ENCODE data around the gene COL6A3. TPM values are rescaled to one million over a fixed set of nuclear protein-coding genes. Genes with fewer than 3 reads are reported as not detected.

COL6A3 gene
- total RNA-seq: 409 TPM
- long read RNA-seq, full-length matches to known transcripts: 2 of 228 reads
- long read RNA-seq, partial matches to known transcripts: 198 of 228 reads
- long read RNA-seq, other reads (novel, unspliced or antisense): 28 of 228 reads

DNA sequence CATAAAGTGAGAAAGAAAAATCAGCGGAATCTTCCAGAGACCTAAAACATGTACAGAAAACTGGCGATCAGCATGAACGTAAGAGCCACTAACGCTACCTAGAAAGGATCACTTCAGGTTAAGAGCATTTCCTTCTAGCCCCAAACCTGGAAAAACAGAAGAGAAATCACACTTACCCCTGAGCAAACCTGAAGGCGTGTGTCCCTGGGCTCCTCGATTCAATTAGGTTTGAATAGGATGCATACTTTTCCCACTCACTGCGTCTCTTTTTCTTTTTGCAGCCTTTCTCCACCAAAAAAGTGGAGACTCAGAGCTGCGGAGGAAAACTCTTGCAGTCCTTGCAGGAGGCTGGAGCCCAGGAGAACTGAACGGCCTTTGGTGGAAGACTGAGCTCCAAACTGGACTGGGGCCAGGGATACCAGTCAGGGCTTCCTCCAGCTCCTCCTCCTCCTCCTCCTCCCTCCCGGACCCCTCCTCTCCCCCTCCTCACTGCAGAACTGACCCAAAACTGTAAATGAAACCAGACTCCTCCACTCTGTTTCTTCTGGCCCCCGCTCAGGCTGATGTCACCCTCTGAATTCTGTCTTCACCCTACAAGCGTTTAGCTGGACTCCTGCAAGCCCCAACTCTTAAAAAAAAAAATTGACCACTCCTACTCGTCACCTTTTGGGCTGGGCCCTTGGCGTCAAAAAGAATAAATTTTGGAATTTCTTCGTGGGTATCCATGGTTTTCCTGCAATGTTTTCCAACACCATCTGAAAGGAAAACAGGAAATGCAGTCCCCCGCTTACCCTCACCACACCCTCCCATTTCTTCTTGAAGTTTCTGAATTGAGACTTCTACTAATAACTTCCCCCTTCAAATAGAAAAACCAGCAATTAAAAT is at the start of gene COL6A3:
COL6A3 (minus strand) TSS at position 388 of the 885 bp plus-strand sequence. CDS start 17,347 bp downstream, outside the sequence.
- DNase-seq (ENCODE audit: low spot score): no peak

- no peak for DNase-seq (ENCODE audit: low spot score)
Measured at GRCh38 chr2:237459741-237460174, 45.8 kb upstream of the COL6A3 start.

DNA sequence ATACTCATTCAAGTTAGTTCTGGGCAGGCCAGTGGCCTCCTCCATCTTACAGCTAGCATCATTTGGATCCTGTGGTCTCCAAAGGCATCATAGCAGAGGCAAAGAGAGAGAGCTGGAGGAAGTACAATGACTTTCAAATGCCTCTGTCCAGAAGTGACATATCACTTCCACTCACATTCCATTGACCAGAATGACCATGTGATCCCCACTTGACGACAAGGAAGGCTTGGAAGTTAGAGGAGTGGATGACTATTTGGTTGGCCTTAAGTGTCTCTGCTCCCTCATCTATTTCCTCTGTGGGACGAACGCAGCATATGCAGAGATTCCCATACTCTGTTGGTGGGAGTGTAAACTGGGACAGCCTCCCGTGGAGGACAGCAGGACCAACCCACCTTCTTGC is 45.3 kb upstream of the COL6A3 start:
- DNase-seq (ENCODE audit: low spot score): no peak

DNA sequence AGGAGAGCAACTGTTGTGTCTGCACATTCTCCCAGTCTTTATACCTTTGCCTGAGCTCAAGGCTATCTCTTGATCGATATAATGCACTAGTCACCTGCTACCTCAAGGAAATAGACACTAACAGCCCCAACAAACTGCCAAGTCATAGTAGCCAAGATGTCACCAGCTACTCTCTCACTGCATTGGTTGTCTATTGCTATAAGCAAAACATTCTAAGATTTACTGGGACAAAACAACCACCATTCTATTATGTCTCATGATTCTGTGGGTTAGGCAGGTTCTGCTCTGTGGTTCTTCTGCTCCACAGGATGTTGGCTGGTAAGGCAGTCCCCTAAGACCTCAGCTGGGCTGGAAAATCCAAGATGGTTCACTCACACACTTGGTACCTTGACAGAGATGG is 44.6 kb upstream of the COL6A3 start:
- DNase-seq (ENCODE audit: low spot score): no peak

- no peak for DNase-seq (ENCODE audit: low spot score)
Measured at GRCh38 chr2:237457388-237457941, 43.5 kb upstream of the COL6A3 start.

DNA sequence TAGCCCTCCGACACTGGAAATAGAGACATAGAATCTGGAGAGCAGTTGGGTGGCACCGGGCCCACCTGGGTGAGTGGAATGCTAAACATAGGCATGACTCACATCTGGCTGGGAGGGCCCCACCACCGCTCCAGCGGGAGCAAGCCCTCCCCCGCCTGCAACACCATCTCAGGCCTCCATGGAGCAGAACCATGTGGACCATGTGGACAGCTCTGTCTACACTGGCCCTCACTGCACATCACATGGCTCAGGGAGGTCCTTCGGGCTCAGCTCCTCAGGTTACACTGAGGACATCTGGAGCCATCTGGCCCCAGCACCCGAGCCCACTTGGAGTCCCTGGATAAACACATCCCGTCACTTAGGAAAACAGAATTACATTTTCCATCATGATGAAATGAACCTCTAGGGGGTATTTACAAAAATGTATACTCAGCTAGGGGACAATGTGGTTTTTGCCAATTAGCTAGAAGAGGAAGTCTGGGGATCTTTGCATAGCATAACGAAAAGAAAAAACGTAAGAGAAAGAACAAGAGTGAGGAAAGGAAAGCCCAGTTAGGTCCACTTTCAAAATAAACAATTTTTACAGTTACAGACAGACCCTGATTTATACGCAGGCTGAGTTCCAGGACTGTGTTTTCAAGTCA is 42.4 kb upstream of the COL6A3 start:
- peak; percentile 89 for DNase-seq (ENCODE audit: low spot score)

DNA sequence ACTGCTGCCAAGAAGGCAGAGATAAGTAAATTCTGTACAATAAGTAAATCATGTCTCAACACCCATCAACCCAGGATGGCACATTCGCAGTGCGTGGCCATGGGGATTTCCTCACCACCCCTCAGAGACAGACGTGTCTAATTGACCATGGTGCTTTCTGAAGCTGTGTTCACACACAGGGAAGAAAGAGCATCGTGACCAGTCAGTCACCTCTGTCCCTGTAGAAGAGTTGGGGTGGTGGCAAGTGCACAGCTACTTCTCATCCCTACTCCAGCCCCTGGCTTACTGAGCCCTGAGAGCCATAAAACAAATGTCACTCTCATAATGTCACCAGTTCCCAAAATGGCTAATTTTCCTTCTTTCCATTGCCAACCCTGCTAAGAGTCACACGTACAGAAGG is 41.8 kb upstream of the COL6A3 start:
- DNase-seq (ENCODE audit: low spot score): peak; percentile 47

DNA sequence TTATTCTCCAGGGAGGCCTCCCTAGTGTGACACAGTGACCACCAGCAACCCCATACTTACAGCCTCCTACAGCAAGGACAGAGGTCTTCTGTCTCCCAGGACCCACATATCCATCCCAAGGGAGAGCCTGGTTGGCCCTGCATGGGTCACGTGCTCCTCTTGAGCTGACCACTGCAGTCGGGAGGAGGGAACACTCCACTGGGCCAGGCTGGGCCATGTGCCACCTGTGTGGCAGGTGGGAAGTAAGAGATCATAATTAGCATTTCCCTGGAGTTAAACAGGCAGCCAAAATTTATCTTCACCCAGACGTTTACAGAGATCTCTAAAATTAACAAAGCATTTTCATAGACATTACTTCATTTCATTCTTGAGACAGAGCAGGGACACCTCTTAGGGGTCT is 39.7 kb upstream of the COL6A3 start:
- peak; percentile 71 for DNase-seq (ENCODE audit: low spot score)

DNA sequence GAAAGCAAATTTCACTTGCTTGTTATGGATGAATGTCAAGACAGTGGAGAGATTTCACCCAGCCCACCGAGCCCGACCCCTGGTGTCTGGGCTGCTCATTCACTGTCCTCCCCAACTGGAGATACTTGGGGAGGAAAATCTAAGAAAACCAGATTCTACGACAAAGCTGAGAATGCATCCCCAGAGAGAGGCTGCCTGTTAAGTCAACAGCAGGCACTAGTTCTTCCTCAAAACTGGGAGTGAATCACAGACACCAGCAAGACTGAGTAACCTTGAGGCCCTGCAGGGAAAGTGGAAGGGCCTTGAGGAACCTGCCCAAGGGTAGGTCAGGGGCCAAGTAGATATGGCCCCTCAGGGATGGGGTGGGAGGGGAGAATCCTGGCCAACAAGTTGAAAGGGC is 38.9 kb upstream of the COL6A3 start:
- DNase-seq (ENCODE audit: low spot score): no peak

DNA sequence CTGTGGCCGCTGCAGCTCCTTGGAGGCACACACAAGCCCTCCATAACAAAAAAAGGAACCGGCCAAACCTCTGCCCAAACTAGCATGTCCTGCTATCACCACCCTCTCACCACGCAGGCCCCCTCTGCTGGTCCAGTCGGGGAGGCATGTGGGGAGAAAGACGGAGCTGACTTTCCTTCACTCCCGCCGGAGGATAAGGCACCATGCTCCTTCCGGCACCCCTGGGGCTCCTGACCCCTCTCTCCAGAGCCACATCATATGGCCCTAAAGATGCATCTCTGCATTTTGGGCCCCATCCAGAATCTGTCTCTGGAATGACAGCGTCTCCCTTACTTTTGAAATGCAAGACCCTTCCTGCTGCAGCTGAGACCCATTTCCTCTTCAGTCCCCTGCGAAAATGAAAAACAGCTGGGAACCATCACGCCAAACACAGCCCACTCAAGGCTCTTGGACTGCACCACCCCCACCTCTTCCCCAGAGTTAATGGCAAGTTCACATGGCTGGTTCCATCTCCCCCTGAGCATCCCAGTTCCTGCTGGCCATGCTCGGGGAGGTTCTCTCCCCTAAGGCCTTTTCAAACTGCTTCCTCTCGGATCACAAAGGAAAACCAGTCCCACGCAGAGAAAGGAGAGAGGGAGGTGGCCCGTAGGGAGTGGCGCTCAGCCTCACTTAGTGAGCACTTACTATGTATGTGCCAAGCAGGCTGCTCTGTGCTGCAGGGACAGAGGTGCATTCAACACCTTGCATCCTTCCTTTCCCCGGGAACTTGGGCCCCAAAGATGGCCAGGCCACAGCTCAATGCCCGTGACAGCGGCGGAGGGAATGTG is 37.9 kb upstream of the COL6A3 start:
- DNase-seq (ENCODE audit: low spot score): peak; percentile 71

GRCh38 chr2:237450583-237450982 is 36.6 kb upstream of the COL6A3 start:
- no peak for DNase-seq (ENCODE audit: low spot score)

DNA sequence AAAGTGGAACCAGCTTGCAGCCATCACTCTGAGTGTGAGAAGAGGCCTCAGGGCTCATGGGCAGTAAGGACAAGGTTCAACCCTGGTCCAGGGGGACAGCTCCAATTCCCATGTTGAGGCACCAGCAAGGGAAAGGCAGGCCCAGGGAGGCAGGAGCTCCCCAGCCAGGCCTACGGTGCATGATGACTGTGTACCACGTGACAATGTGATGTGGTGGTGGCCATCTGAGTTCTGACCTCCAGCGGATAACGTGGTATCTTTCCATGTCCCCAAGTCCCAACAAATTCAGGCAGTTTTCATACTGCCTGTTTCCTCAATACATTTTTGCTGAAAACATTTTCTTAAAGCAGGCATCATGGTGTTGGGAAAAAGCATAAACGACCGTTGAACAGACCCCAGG is 36.1 kb upstream of the COL6A3 start:
- no peak for DNase-seq (ENCODE audit: low spot score)

DNA sequence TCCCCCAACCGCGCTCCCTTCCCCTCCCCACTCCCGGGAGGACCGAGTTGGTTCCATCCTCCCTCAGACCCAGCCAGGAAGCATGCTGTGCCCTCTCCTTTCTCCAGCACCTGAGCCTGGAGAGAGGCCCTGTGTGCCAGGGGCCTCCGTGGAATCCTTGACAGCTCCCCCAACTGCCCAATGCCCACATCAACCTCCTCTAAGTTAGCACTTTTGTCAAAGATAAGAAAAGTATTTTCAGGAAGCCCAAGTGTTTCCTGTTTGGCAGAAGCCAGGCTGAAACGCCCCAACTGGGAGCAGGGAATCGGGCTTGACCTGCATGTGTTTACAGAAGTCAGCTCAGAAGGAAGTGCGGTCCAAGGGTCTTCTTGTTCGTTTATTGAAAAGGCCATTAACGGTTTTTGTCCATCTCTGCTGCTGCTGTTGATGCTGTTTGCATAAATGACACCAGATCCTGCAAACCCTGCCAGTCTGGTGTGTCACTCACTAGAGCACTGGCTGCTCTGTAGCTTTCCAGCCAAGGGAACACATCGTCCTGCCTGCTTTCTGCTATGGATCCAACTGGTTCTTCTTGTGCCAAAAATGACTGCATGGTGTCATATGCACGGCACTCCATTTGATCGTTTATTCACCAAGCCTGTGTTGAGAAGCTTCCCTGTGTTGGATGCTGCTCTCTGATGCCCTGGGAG is 35.4 kb upstream of the COL6A3 start:
- peak; percentile 85 for DNase-seq (ENCODE audit: low spot score)

DNA sequence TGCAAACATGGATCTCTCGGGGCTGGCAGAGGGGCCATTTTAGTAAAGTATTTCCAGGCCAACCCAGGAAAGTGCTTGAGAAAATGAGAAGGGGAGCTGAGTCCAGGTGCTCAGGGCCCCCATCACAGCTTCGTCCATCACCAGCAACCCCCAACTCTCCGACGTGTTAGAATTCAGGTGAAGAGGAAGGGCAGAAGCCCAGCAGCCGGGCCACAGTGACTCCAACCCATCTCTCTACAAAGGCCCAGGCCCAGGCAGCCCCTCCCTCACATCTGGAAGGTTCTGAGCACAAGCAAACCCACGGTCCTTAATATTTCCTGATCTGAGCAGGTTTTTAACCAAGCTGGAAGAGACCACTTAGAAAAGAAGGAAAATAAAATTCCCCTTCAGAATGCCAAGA is 34.7 kb upstream of the COL6A3 start:
- DNase-seq (ENCODE audit: low spot score): peak; percentile 76

- peak; percentile 71 for DNase-seq (ENCODE audit: low spot score)
Measured at GRCh38 chr2:237448171-237448570, 34.2 kb upstream of the COL6A3 start.

DNA sequence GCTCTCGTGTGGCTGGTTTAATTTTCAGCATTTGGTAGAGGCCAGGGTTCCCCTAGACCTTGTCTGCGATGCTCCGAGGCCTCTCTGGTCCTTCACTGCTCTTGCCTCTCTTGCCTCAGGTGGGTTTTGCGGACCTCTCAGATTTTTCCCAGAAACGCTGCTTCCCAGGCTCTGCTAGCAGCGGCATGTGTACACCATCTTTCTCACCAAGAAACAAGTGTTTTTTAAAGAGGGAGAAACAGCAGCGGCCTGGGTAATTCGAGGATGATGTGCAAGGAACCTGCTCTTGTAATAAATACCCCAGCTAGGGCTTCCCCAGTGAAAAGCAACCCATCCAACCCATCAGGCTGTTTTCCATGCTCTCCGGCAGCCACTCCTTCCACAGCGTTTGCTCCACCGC is 33.5 kb upstream of the COL6A3 start:
- peak; percentile 64 for DNase-seq (ENCODE audit: low spot score)

DNA sequence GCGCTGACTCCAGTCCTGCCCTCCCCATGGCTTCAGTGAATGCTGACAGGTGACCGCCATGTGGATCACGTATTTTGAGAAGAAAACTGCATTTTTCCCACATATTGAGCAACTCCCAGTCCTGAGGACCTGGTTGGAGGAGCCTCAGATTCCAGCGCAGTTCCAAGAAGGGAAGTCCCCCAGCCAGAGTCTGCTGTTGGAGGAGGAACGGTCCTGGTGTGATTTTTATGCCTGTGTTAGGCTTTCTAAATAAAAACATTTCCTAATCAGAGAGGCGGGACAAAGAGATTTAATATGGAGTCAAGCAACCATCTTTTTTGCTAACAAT is 32.3 kb upstream of the COL6A3 start:
- no peak for DNase-seq (ENCODE audit: low spot score)

DNA sequence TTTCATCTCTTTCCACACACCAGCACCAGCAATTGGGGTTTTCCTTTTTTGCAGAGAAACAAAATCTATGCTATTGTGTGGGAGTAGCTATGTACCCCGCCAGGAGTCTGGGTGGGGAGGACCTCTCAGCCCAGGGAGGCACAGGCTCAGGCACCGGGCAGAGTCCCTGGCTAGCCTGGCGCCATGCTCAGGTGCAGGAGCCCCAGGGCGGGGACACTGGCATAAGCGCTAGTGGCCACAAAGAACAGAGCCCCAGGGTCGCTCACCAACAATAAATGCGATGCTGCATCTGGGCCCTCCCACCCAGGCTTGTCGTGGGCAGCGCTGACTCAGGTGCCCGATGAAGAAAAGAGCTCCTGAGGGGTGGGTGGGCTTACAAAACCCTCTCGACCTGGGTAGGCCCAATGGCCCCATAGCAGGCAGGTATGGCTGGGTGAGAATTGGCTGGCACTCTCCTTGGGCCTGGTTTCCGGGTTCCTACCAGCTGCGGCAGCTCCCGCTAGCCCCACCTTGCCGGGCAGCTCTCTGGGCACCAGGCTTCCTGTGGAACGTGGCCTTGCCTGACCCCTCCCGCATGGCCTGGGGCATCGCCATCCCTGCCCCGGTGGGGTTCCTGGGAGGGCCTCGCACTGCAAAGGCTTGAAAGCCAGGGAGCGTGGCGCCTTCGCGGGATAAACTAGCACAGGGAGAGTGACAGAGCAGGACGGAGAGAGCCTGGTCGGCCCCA is 31.8 kb upstream of the COL6A3 start:
- peak; percentile 82 for DNase-seq (ENCODE audit: low spot score)

DNA sequence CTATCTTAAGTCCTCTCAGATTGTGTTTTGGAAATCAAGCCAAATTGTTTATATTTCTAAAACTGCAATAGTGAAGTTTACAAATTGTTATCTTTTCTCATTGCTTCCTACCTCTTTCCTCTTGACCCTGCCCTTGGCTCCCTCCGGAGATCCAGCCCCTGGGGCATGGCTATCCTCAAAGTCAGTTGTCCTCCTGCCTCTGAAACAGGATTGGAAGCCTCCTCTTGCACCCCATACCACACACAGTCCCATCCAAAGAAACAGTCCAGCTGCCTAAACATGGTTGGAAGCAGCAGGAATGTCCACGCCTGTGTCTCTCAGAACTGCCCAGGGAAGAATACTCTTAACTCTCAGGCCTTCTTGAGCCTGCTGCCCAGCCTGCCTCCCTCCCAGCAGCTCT is 30.1 kb upstream of the COL6A3 start:
- no peak for DNase-seq (ENCODE audit: low spot score)
